GM19455 (cell line): ENCODE results near the gene DLG1.

Experiments
- ATAC-seq: cut with Tn5 transposase; IDR thresholded peaks from one replicate; pipeline ENCODE4 v1.9.1; 2021; ENCODE audit not compliant: unreplicated experiment

The DLG1 gene

GRCh38 chr3:197298341-197298944 lies at the start of gene DLG1:
TSS of gene DLG1 (minus strand) at chr3:197298612. CDS start at chr3:197297204, 1,408 bp downstream.
- ATAC-seq, result peak; percentile 73

GRCh38 chr3:197348014-197348413 lies 49.6 kb upstream of the DLG1 start:
- ATAC-seq, result no peak

DNA sequence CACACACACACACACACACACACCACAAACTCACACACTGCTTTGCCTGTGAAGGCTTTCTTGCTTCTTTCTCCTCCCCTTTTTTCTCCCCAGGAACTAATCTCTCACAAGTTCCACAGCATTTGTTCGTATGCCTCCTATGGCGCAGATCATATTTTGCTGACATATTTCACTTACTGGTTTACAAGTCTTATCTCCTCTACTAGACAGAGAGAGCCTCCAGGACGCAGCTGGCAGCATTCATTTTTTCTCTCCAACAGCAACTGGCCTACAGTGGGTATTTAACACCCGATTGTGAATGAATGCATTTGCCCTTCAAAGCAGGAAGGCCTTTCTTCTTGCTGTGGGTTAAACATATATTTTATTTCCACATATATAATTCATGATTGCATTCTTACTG lies 47.0 kb upstream of the DLG1 start:
- no peak for ATAC-seq

DNA sequence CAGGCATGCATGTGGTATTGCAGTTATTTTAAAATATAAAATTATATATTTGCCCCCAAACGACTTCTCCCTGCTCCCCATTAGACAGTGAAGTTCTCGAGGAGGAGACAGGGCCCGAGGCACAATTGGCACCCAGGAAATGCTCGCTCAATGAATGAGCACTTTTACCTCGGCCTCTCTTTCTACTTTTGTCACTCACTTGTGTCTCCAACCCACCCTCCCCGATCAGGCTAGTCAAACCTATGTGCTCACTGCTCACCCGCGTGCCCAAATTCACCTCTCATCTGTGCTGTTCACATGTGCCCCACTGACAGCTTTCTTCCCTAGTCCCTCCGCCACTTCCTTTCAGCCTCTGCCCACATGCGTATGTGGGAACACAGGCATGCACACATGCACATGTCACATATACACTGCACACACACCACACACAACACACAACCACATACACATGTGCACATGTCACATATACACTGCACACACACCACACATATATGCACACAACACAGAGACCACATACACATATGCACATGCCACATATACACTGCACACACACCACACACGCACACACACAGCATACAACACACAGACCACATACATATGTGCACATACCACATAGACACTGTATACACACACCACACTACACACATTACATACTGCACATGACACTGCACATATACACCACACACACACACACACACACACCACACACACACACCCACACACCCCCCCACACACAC lies 46.3 kb upstream of the DLG1 start:
- no peak for ATAC-seq

DNA sequence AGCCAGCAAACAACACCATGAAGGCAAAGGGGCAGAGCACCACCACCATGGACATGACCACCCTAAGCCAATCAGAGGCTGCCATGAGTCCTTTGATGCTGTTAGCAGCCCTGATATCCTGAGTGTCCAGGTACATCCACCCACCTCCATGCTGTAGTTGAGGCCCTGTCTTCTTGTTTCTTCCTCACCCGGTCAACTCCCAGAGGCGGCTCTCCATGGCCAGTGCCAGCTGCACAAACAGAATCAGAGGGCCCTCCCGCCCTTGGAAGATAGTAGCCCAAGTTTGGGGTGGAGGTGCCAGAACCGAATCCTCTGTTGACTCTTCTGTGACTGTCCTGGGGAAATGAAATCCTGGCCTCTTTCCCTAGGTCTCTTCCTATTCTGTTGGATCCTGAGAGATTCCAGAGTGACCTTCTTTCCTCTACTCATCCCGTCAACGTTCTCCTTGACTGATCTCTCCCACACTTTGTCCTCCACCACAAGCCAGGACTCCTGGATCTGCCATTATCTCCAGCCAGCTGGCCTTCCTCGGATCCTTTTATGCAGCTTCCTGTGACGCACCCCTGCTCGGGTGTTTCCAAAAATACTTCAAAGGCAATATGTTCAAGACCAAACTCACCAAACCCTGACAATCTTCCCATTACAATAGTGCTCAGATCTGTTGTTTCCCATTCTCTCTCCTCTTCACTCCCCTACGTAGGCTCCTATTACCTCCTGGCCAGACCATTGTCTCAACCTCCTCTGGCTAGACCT lies 45.4 kb upstream of the DLG1 start:
- no peak for ATAC-seq

- no peak for ATAC-seq
Observed at GRCh38 chr3:197343111-197343510, 44.7 kb upstream of the DLG1 start.

DNA sequence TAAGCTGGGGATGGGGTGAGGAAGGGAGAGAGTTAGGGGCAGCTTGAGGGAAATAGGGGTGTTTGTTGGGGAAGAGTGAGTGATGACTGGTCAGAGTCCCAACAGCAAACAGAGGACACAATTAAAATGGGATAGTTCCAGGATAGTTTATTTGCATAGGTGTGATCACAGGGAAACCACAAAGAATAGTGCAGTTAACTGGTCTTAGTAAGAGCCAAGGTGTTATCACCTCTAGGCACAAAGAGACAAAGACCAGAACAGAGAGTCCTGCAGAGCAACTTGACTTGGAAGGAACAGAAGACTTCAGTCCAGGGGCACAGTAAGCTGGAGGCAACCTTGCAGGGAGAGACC lies 42.1 kb upstream of the DLG1 start:
- no peak for ATAC-seq

- ATAC-seq, result no peak
Observed at GRCh38 chr3:197339841-197340520, 41.6 kb upstream of the DLG1 start.

DNA sequence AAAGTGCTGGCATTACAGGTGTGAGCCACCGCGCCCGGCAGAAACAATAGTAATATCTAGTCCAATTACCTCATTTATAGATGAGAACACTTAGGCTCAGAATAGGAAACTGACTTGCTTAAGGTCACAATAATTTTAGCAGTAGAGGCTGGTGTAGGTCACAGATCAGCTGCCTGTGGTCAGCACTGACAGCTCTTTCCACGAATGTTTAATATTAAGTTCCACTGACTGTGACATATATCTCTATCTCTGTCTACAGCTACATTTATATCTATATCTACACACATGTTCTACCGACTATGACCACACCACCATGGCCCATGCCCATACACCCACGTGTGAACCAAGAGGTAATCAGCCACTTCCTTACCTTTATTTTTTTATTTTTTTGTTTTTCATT lies 40.2 kb upstream of the DLG1 start:
- no peak for ATAC-seq

- no peak for ATAC-seq
Observed at GRCh38 chr3:197337656-197338055, 39.2 kb upstream of the DLG1 start.

DNA sequence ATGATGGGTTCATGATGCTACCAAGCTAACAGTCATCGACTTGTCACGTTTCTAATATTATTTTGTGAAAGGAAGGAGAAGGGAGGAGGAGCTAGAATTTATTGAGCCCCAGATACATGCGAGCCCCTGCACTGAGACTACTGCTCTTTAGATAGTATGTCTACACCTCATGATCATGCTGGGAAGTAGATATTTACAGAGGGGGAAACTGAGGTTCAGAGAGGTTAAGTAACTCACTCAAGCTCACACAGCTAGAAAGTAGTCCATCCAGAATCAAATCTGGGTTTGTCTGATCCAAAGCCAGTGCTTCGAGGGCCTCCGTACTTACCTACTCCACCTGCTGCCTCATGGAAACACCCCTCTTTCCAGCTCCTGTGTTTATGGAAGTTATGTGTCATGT lies 38.8 kb upstream of the DLG1 start:
- ATAC-seq, result no peak

GRCh38 chr3:197336348-197336747 lies 37.9 kb upstream of the DLG1 start:
- no peak for ATAC-seq

DNA sequence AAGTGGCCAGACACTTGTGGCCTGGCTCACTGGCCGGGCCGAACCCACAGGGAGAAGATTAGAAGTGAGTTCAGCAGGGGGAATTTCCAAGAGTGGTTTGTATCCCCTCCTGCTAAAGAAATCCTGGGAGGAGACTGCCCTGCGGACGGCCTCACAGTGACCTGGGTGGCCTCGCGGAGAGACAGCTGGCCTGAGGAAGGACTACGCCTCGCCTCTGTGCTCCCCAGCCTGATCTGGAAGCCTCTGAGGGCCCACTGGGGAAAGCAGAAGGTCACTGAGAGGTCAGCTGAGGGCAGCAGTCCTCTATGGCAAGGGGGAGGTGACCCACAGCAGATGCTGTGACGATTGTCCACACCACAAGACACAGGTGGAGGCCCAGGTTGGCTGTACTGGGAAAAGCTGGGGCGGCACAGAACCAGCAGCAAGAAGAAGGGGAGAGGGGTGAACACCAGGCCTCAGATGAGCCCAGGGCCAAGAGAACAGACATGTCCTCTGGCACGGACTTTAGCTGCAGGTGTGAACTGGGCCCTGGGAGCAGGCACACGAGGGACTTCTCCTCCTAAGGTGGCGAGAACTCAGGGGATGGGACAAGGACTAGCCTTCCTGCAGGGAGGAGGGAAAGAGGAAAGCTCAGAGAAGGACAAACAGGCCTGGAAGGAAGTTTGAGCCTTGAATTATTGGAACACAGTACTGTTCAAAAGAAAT lies 37.2 kb upstream of the DLG1 start:
- no peak for ATAC-seq

DNA sequence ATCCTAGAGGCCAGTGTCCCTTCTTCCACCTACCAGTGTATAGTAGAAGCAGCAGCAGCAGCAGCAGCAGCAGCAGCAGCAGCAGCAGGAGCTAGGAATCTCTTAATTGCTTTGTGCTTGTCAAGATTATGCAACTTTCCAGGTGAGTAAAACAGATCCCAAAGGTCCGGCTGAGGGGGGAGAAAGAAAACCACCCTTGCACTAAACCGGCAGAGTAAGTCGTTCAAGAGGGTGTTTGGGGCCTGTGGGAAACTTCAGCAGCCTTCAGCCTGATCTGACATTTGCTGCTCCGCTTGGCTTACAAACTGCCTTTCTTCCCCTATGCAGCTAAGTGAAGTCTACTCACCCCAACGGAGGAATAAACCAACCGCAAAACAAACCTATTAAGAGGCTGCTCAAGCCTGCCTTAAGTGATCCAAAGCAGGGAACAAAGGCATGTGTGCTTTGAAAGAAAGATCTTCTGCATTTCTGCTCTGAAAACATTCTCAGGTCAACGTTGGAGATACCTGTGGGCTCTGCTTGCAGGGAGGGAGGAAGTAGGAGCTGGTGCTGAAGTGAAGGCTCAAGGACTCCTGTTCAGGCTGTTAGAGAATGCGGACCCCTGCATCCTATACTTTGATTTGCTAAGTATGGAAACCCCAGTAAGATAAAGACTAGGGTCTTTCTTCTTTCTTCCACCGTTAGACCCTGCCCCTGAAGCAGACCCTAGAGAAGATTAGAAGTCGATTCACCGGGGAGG lies 35.7 kb upstream of the DLG1 start:
- no peak for ATAC-seq

- no peak for ATAC-seq
Observed at GRCh38 chr3:197331131-197331530, 32.7 kb upstream of the DLG1 start.

GRCh38 chr3:197329382-197329781 lies 31.0 kb upstream of the DLG1 start:
- ATAC-seq, result no peak

GRCh38 chr3:197328198-197328597 lies 29.8 kb upstream of the DLG1 start:
- no peak for ATAC-seq

DNA sequence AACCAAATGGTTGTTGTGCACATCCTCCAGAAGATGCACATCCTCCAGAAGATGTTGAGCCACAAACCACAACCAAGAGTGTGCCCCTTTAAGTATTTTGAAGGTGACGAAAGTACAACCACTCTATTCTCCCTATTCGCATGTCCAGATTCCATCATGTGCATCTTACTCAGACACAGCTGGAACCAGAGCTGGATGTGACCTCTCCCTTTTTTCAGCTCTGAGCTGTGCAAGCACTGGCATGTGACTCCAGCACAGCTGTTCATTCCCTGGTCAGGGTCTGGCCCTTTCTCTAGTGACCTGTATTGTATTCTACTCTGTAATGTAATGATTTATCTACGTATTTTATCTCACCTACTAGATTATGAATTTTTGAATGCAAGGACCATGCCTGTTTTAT lies 29.3 kb upstream of the DLG1 start:
- no peak for ATAC-seq

DNA sequence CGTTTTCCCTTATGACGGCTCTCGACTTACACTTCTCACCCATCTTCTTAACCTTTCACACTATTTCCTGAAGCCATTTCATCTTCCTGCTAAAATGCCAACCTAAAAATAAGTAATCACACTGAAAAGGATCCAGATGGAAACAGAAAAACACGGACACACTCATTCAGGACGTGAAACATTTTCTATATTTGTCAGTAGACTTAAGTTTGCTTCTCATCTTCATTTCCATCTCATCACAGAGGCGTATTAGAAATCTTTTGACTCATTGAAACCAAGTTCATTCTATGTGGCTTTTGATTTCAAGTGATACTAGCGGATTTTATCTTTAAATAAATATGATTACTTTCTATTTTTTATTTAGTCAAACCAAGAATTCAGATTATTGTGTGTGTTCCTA lies 27.4 kb upstream of the DLG1 start:
- ATAC-seq, result no peak

- ATAC-seq, result no peak
Observed at GRCh38 chr3:197322149-197322548, 23.7 kb upstream of the DLG1 start.
